Measurements from ENCODE around the gene RAB38.

- no peak for TF ChIP-seq CTCF (conservative IDR thresholded peaks at IDR 0.05; ENCODE audit: low read length)
- no peak for TF ChIP-seq EZH2phosphoT487 (IDR thresholded peaks at IDR 0.05; ENCODE audit: borderline replicate concordance, low read depth, low read length)
These were observed 60.7 kb downstream of the RAB38 start for GRCh38 chr11:88114486-88115045.

All from OCI-LY7 (cell line).